HepG2 (cell line): ENCODE data around the gene NELFB. TPM values are rescaled to one million over a fixed set of nuclear protein-coding genes. Genes with fewer than 3 reads are reported as not detected.
"Not testable (repeated sequence)": the region's sequence is repeated elsewhere in the genome, so short reads cannot be mapped to it uniquely, and the experiment has no call there.

Experiments used
- ATAC-seq: fragments of 200-7000 bp; cut with Tn5 transposase; 3 replicates; pipeline ENCODE4 v1.9.1; 2020; ENCODE audit warnings: mild to moderate bottlenecking, moderate library complexity
- BruUV-seq: library from RNA; stranded (reverse); fragments of 400-500 nt; replicated peaks from 2 replicates; lab custom pipeline; 2021; lab: Mats Ljungman, UMichigan
- CTCF ChIA-PET: fragments of 300-600 bp; formaldehyde crosslinking; extraction: SDS; loops from one replicate; lab custom pipeline; 2021; ENCODE audit warnings: low total read pairs, inconsistent platforms, low intra/inter-chr PET ratio; lab: Yijun Ruan, JAX
- POLR2A ChIA-PET: fragments of 350-600 bp; sonication (Branson Sonifier 250); formaldehyde crosslinking; loops from one replicate; lab custom pipeline; 2020; ENCODE audit warnings: antibody characterized with exemption, inconsistent platforms; lab: Yijun Ruan, JAX
- DNase-seq: peaks from one replicate; pipeline ENCODE4 v3.0.0-alpha.2; 2015; ENCODE audit warnings: low spot score
- FAIRE-seq: peaks from 3 replicates; lab custom pipeline; 2011; peaks lifted over from hg19 to GRCh38; lab: Jason Lieb, UNC
- H2AFZ ChIP-seq: one replicate; pipeline ENCODE4 v1.6.1; 2011; ENCODE audit warnings: low read length, inconsistent platforms
- H3K27ac ChIP-seq: fragments of 300-600 bp; 3 replicates; pipeline ENCODE4 v1.8.0; 2011; ENCODE audit warnings: mixed run types, mild to moderate bottlenecking, mixed read lengths, low read length, inconsistent platforms; ENCODE audit not compliant: insufficient read depth; ENCODE audit errors: extremely low read length
- H3K27me3 ChIP-seq, 2 experiments: fragments of 200-600 bp in 1 of 2; 2 replicates in 1 of 2; 3 replicates in 1 of 2; pipeline versions ENCODE4 v1.6.0 to v1.8.0; 2011; ENCODE audit warnings: low read length in 2 of 2, mild to moderate bottlenecking in 2 of 2, moderate library complexity in 2 of 2, inconsistent platforms in 1 of 2; ENCODE audit not compliant: insufficient read depth in 2 of 2, control insufficient read depth in 1 of 2
- H3K36me3 ChIP-seq, 2 experiments: fragments of 200-600 bp in 1 of 2; replicated peaks in 1 of 2; 2 replicates in 1 of 2; 3 replicates in 1 of 2; pipeline versions ENCODE4 v1.5.1 to v1.8.0; 2011; ENCODE audit warnings: low read length in 2 of 2, inconsistent platforms in 1 of 2; ENCODE audit not compliant: insufficient read depth in 2 of 2, control insufficient read depth in 1 of 2
- H3K4me1 ChIP-seq: 2 replicates; pipeline ENCODE4 v1.5.1; 2012; ENCODE audit warnings: low read length, inconsistent platforms; ENCODE audit not compliant: insufficient read depth
- H3K4me2 ChIP-seq: 2 replicates; pipeline ENCODE4 v1.6.0; 2011; ENCODE audit warnings: low read depth, low read length, inconsistent platforms
- H3K4me3 ChIP-seq, 3 experiments: fragments of 200-600 bp in 1 of 3; sonication (generic), shearing (Covaris generic) in 1 of 3; replicated peaks in 1 of 3; 2 replicates each; pipeline ENCODE4 v1.5.1; 2011 to 2016; ENCODE audit warnings: low read length in 3 of 3, inconsistent platforms in 2 of 3, low read depth in 2 of 3, mild to moderate bottlenecking in 2 of 3, control low read depth in 1 of 3, mixed read lengths in 1 of 3; ENCODE audit not compliant: insufficient read depth in 1 of 3
- H3K79me2 ChIP-seq: one replicate; pipeline ENCODE4 v1.6.1; 2011; ENCODE audit warnings: low read length, inconsistent platforms; ENCODE audit not compliant: insufficient read depth
- H3K9ac ChIP-seq: 2 replicates; pipeline ENCODE4 v1.6.0; 2011; ENCODE audit warnings: mild to moderate bottlenecking, low read depth, low read length, inconsistent platforms; ENCODE audit not compliant: insufficient read depth
- H3K9me3 ChIP-seq: 2 replicates; pipeline ENCODE4 v1.5.1; 2012; ENCODE audit warnings: mild to moderate bottlenecking, low read length
- H4K20me1 ChIP-seq: 2 replicates; pipeline ENCODE4 v1.6.0; 2011; ENCODE audit warnings: inconsistent platforms, mild to moderate bottlenecking, low read length, moderate library complexity; ENCODE audit not compliant: insufficient read depth
- HNRNPL ChIP-seq: fragments of 200-400 bp; formaldehyde crosslinking; IDR thresholded peaks from 2 replicates; pipeline ENCODE4 v1.6.1; 2017; ENCODE audit warnings: mild to moderate bottlenecking, low read depth, low read length
- HOXA3 ChIP-seq: sonication (generic); formaldehyde crosslinking; IDR thresholded peaks from 2 replicates; pipeline ENCODE4 v1.5.0; 2020; ENCODE audit warnings: missing genetic modification reagents
- MED1 ChIP-seq: sonication (generic); formaldehyde crosslinking; IDR thresholded peaks from 2 replicates; pipeline ENCODE4 v1.4.0; 2020; ENCODE audit warnings: missing genetic modification reagents
- RBFOX2 ChIP-seq: fragments of 200-400 bp; formaldehyde crosslinking; IDR thresholded peaks from 2 replicates; pipeline ENCODE4 v1.6.1; 2017; ENCODE audit warnings: low read depth, mild to moderate bottlenecking, low read length
- ZFP90 ChIP-seq: sonication (generic); formaldehyde crosslinking; IDR thresholded peaks from 2 replicates; pipeline ENCODE4 v1.8.0; 2022; ENCODE audit warnings: missing genetic modification reagents, mild to moderate bottlenecking, inconsistent platforms, borderline replicate concordance
- ZNF687 ChIP-seq: sonication (generic); formaldehyde crosslinking; IDR thresholded peaks from 2 replicates; pipeline ENCODE4 v1.5.1; 2020; ENCODE audit warnings: mild to moderate bottlenecking, missing genetic modification reagents, moderate library complexity
- ZNF768 ChIP-seq: sonication (generic); formaldehyde crosslinking; IDR thresholded peaks from 2 replicates; pipeline ENCODE4 v1.4.0; 2020; ENCODE audit warnings: missing genetic modification reagents
- ZSCAN21 ChIP-seq: sonication (generic); formaldehyde crosslinking; IDR thresholded peaks from 2 replicates; pipeline ENCODE4 v1.8.0; 2022; ENCODE audit warnings: mild to moderate bottlenecking, missing genetic modification reagents, moderate library complexity, borderline replicate concordance
- WGBS: methylation state at CpG from one replicate; pipeline ENCODE4 v1.1.6; 2017; ENCODE audit warnings: low lambda C conversion rate; 5-methylcytosine and 5-hydroxymethylcytosine counted together
- in situ Hi-C: cut with HindIII; loops from 2 replicates; pipeline ENCODE4 v1.10.0; 2017; ENCODE audit warnings: low pct_unique_long_range_greater_than_20kb; ENCODE audit not compliant: extremely low pct_ligation_motif_present
- intact Hi-C: fragments of 100-400 bp; cut with micrococcal nuclease; formaldehyde crosslinking; loops from one replicate; pipeline ENCODE4 v1.10.0; 2022; ENCODE audit not compliant: unreplicated experiment
- polyA plus RNA-seq, 8 experiments: library from polyadenylated mRNA; depleted of rRNA in 3 of 8; stranded (reverse) in 7 of 8; unstranded in 1 of 8; fragments of >200 nt; fragmentation: Illumina TruSeq in 4 of 8; extraction: Trizol in 4 of 8; gene quantifications; 2 replicates each; pipeline versions ENCODE4 v1.2.1 to v1.2.3, GENCODE V29; 2011 to 2016; ENCODE audit warnings: low read depth in 4 of 8, missing spikeins in 1 of 8, mixed read lengths in 1 of 8; ENCODE audit not compliant: insufficient read depth in 1 of 8
- total RNA-seq, 5 experiments: library from RNA; depleted of rRNA; stranded (reverse); fragments of >200 nt; fragmentation: Illumina TruSeq; extraction: Trizol; gene quantifications; 2 replicates each; pipeline ENCODE4 v1.2.3, GENCODE V29; 2016; ENCODE audit warnings: low read depth in 1 of 5

NELFB gene
- total and polyA plus RNA-seq, 2 of the 13 experiments (the other 11 are each of a cell fraction or from before 2014, with no cell fraction given), result 26.5 to 45.8 TPM

DNA sequence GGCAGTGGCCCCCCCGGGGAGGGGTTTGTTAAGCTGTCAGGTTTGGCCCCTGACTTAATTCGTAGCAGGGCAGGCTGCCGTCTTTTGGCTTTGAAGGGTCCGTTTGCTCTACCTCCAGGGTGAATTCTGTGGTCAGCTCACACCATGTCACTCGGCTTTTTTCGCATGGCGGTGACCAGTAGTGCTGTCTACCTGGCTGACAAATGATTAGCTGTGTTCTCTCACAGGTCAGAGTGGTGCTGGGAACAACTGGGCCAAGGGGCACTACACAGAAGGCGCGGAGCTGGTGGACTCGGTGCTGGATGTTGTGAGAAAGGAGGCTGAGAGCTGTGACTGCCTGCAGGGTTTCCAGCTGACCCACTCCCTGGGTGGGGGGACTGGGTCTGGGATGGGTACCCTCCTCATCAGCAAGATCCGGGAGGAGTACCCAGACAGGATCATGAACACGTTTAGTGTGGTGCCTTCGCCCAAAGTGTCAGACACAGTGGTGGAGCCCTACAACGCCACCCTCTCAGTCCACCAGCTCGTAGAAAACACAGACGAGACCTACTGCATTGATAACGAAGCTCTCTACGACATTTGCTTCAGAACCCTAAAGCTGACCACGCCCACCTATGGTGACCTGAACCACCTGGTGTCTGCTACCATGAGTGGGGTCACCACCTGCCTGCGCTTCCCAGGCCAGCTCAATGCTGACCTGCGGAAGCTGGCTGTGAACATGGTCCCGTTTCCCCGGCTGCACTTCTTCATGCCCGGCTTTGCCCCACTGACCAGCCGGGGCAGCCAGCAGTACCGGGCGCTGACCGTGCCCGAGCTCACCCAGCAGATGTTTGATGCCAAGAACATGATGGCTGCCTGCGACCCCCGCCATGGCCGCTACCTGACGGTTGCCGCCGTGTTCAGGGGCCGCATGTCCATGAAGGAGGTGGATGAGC is 12.6 kb upstream of the NELFB start (continued):
- TF ChIP-seq ZNF768 (CRISPR knock-in tag), result no peak

GRCh38 chr9:137243266-137243625 is 11.9 kb upstream of the NELFB start:
- H3K9me3 ChIP-seq, H3K9ac ChIP-seq, BruUV-seq, CTCF ChIA-PET, FAIRE-seq: not testable (repeated sequence)
- WGBS, result 98% methylated on average over 17 of the region's 18 CpGs
- peaks cover 33% of the 10 kb centered on the region for H3K79me2 ChIP-seq
- peaks cover 64% of the 10 kb centered on the region for H3K4me1 ChIP-seq
- peak overlapping the region in 1 of 3 experiments; percentile 94; a peak in 3 of 6 replicates for H3K4me3 ChIP-seq
- TF ChIP-seq HOXA3 (CRISPR knock-in tag) (0 out of 2 replicates have a peak, but pooled peaks have one; percentile 7), MED1 (CRISPR knock-in tag) (0 out of 2 replicates have a peak, but pooled peaks have one; percentile 7), ZSCAN21 (0 out of 2 replicates have a peak, but pooled peaks have one; percentile 2), RBFOX2 (peak; percentile 48), ZNF687 (CRISPR knock-in tag) (peak; percentile 2; the same call in 1 of the 2 replicates), ZFP90 (CRISPR knock-in tag) (0 out of 2 replicates have a peak, but pooled peaks have one; percentile 2), HNRNPL (0 out of 2 replicates have a peak, but pooled peaks have one; percentile 4)
- TF ChIP-seq, all 625 proteins: peak for 7; not testable (repeated sequence) for 618
- Histone ChIP-seq H4K20me1 (peaks cover 27% of the 10 kb centered on the region), H3K36me3 (peaks cover 4 to 19% of the 10 kb centered on the region in 2 experiments; a peak in 4 of 5 replicates), H3K4me2 (peak overlapping the region; percentile 99; the same call in 1 of the 2 replicates)
- H3K27ac ChIP-seq, H3K27me3 ChIP-seq, in situ Hi-C loops, ATAC-seq, intact Hi-C loops, DNase-seq, H2AFZ ChIP-seq: not testable (repeated sequence)
- POLR2A ChIA-PET, result interaction anchor here (0.6 to 7.7 kb wide), 11 partner anchors 9 to 176 kb away, joined by 3 to 317 read pairs (median 6); partner anchors contain the start of genes NELFB, SAPCD2, STPG3 and TOR4A
